ENCODE results near the gene DGKD.
A peak's percentile ranks its signal among the peaks of the same experiment; 100 is the strongest.

DGKD gene

DNA sequence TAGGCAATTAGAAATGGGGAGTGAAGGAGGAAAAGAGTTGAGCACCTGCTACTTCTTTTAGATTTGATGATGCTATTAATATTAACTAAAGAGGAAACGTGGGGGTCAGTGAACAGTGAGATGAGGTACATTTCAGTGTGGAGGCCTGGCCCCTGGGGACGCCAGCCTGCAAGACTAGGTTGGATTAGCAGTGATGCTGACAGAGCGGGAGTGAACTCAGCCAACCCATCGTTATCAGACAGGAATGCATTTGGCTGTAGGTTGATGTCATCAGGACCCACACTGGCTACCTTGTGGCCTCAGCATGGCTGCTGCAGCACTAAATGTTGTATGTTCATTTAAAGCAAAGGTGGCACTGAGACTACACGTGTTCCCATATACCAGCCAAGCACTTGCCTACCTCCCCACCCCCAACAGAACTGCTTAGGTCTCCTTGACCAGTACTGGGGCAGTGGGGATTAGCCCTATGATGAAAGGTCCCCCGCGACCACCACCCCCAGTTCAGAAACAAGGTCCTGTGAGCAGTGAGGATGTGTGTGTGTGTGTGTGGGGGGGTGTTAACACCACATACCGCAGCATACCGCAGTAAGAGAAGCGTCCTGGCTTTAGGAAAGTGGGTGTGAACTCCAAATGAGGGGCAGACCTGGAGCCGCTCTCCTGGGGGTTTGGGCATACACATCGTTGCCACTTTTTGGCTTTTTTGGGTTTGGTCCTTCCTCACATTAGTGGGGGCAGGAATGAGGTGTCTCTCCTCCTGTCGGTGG is 26.0 kb downstream of the DGKD start:
- Histone ChIP-seq H3K4me1 (ENCODE audit: control insufficient read depth in 1 of 2, insufficient read depth in 2 of 2, low read length in 2 of 2) (peaks cover 20 to 28% of the 10 kb centered on the region in 2 donors), H3K9ac (ENCODE audit: low read depth in 1 of 2, low read length in 2 of 2) (no peak overlapping the region), H3K27me3 (ENCODE audit: control insufficient read depth in 1 of 2, insufficient read depth in 2 of 2, low read length in 2 of 2) (no peaks in the 10 kb centered on the region), H3K9me3 (ENCODE audit: control insufficient read depth in 1 of 2, low read length in 2 of 2) (no peaks in the 10 kb centered on the region), H3K4me3 (ENCODE audit: low read depth in 1 of 2, low read length in 2 of 2) (no peak overlapping the region), H3K27ac (ENCODE audit: low read depth, low read length) (no peak overlapping the region), H3K36me3 (ENCODE audit: control insufficient read depth in 1 of 2, insufficient read depth in 2 of 2, low read length in 2 of 2) (peaks cover 0 to 14% of the 10 kb centered on the region in 2 donors)

DNA sequence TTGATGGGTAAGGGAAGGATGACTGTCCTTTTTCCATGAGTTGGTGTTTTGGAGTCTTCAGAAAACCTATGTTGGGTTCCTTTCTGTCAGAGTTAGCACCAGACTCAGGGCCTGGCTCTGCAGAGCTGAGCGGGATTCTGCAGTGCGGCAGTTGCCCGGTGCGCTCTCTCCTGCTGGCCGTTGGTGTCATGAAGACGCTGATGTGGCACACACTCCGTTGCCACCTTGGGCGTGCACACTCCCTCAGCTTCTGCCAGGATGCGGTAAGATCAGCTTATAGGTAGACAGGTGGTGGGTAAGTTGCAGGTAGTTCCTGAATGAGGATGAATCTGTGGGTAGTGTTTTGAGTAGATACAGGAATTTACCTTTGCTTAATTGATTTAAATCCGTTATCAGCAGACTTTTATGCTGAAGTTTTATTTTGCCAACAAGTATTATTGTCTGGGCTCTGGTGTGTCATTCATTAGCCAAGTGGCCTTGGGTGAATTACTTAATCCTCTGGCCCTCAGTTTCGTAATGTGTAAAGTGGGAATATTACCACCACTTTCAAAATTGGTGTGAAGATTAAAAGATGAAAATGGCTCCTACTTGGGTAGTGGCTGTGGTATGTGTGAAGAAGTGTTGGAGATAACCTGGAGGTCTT is 26.8 kb downstream of the DGKD start:
- Histone ChIP-seq H3K4me3 (ENCODE audit: low read depth in 1 of 2, low read length in 2 of 2) (no peak overlapping the region), H3K27me3 (ENCODE audit: control insufficient read depth in 1 of 2, insufficient read depth in 2 of 2, low read length in 2 of 2) (no peaks in the 10 kb centered on the region), H3K9ac (ENCODE audit: low read depth in 1 of 2, low read length in 2 of 2) (no peak overlapping the region), H3K27ac (ENCODE audit: low read depth, low read length) (no peak overlapping the region), H3K4me1 (ENCODE audit: control insufficient read depth in 1 of 2, insufficient read depth in 2 of 2, low read length in 2 of 2) (peaks cover 14 to 20% of the 10 kb centered on the region in 2 donors), H3K9me3 (ENCODE audit: control insufficient read depth in 1 of 2, low read length in 2 of 2) (no peaks in the 10 kb centered on the region), H3K36me3 (ENCODE audit: control insufficient read depth in 1 of 2, insufficient read depth in 2 of 2, low read length in 2 of 2) (peaks cover 0 to 14% of the 10 kb centered on the region in 2 donors)

DNA sequence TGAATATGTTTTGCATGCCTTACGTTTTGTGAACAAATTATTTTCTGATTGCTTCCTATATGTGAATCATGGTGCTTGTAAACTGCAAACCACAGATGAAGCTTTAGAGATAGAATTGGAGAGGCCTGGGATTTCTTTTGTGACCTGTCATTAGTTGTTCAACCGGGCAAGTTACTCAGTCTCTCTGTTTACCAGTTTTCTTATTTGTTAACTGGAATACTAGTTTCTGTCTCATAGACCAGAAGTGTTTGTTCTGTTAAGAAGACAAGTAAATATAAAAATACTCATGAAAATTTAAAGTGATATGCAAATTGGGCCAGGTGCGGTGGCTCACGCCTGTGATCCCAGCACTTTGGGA is 27.3 kb downstream of the DGKD start:
- no peak overlapping the region for H3K27ac ChIP-seq (ENCODE audit: low read depth, low read length)
- no peaks in the 10 kb centered on the region for H3K9me3 ChIP-seq (ENCODE audit: control insufficient read depth in 1 of 2, low read length in 2 of 2)
- H3K4me3 ChIP-seq (ENCODE audit: low read depth in 1 of 2, low read length in 2 of 2) = no peak overlapping the region
- peaks cover 17 to 21% of the 10 kb centered on the region in 2 donors for H3K4me1 ChIP-seq (ENCODE audit: control insufficient read depth in 1 of 2, insufficient read depth in 2 of 2, low read length in 2 of 2)
- no peak overlapping the region for H3K9ac ChIP-seq (ENCODE audit: low read depth in 1 of 2, low read length in 2 of 2)
- H3K27me3 ChIP-seq (ENCODE audit: control insufficient read depth in 1 of 2, insufficient read depth in 2 of 2, low read length in 2 of 2) = no peaks in the 10 kb centered on the region
- peaks cover 0 to 14% of the 10 kb centered on the region in 2 donors for H3K36me3 ChIP-seq (ENCODE audit: control insufficient read depth in 1 of 2, insufficient read depth in 2 of 2, low read length in 2 of 2)

DNA sequence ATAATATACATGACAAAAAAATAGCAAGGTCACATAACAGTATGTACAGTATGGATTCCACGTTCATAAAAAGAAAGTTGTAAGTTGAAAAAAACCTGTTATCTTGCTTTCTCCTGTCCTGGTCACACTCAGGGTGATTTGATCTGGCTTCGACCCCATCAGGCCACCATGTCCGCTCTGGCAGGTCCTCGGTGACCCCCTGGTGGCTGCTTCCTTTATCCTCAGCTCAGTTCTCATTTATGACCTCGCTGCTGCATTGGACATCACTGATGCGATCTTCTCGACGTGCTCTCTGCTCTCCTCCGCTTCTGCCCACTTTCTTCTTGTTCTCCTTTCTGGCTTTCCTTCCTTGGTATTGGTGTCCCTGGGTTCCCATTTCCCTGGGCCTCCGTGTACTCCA is 29.7 kb downstream of the DGKD start:
- peaks cover 21 to 36% of the 10 kb centered on the region in 2 donors for H3K4me1 ChIP-seq (ENCODE audit: control insufficient read depth in 1 of 2, insufficient read depth in 2 of 2, low read length in 2 of 2)
- peaks cover 0 to 12% of the 10 kb centered on the region in 2 donors for H3K36me3 ChIP-seq (ENCODE audit: control insufficient read depth in 1 of 2, insufficient read depth in 2 of 2, low read length in 2 of 2)
- no peaks in the 10 kb centered on the region for H3K27me3 ChIP-seq (ENCODE audit: control insufficient read depth in 1 of 2, insufficient read depth in 2 of 2, low read length in 2 of 2)
- no peak overlapping the region for H3K4me3 ChIP-seq (ENCODE audit: low read depth in 1 of 2, low read length in 2 of 2)
- no peak overlapping the region for H3K27ac ChIP-seq (ENCODE audit: low read depth, low read length)
- H3K9ac ChIP-seq (ENCODE audit: low read depth in 1 of 2, low read length in 2 of 2) = no peak overlapping the region
- no peaks in the 10 kb centered on the region for H3K9me3 ChIP-seq (ENCODE audit: control insufficient read depth in 1 of 2, low read length in 2 of 2)

DNA sequence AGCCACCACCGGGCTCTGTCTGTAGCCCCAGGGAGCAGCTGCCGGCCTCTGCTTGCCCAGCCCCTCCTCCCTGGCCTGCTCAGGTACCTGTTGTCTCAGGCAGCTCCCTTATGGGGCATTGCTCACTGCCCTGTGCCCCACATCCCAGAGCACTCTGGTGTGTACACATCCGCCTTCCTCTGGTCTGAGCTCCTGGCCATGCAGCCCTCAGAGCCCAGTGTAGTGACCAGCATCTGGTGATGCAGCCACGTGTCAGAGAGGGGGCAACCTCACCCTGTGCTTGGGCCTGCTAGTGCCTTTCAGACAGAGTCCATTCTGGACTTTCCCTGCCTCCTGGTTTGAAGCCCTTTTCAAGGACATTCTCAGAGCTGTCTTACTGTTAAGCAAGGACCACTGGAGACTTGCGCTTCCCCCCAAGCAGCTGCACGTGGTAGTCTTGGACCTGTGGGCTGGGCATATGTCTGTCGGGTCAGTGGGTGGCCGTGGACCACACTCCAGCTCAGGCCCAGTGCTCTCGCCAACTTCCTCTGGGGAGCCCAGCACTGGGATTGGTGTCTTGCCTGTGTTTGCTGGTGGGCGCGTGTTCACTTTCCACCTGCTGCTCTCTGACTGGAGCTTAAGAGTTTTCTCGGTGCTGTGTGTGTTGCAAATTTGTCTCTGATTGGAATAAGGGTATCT is 30.7 kb downstream of the DGKD start:
- Histone ChIP-seq H3K9ac (ENCODE audit: low read depth in 1 of 2, low read length in 2 of 2) (no peak overlapping the region), H3K4me1 (ENCODE audit: control insufficient read depth in 1 of 2, insufficient read depth in 2 of 2, low read length in 2 of 2) (peaks cover 21 to 36% of the 10 kb centered on the region in 2 donors), H3K27ac (ENCODE audit: low read depth, low read length) (no peak overlapping the region), H3K36me3 (ENCODE audit: control insufficient read depth in 1 of 2, insufficient read depth in 2 of 2, low read length in 2 of 2) (peaks cover 0 to 18% of the 10 kb centered on the region in 2 donors), H3K4me3 (ENCODE audit: low read depth in 1 of 2, low read length in 2 of 2) (no peak overlapping the region), H3K27me3 (ENCODE audit: control insufficient read depth in 1 of 2, insufficient read depth in 2 of 2, low read length in 2 of 2) (no peaks in the 10 kb centered on the region), H3K9me3 (ENCODE audit: control insufficient read depth in 1 of 2, low read length in 2 of 2) (no peaks in the 10 kb centered on the region)

DNA sequence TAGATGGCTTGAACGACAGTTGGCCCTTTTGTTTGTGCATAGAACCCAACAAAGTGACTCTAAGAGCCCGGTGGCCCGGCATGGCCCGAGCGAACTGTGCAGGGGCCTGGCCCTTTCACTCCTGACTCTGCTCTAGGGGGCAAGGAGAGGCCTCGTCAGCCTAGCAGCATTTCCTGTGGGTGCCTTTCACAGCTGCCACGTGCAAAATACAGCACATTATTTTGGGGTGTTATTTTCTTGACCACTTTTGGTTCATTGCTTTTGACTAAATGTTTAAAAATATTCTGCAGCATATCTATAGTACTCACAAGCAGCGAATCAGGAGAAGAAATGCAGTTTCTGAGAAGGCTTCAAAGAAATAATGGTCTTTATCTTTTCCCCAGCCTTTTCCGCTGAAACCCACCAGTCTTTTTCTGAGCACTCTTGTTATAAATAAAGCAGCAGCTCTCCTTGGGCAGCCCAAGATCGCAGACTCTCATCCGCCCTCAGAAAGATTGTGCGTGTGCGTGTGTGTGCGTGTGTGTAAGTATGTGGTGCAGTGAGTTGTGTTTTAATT is 31.3 kb downstream of the DGKD start:
- peaks cover 3 to 20% of the 10 kb centered on the region in 2 donors for H3K36me3 ChIP-seq (ENCODE audit: control insufficient read depth in 1 of 2, insufficient read depth in 2 of 2, low read length in 2 of 2)
- H3K9me3 ChIP-seq (ENCODE audit: control insufficient read depth in 1 of 2, low read length in 2 of 2) = no peaks in the 10 kb centered on the region
- H3K4me1 ChIP-seq (ENCODE audit: control insufficient read depth in 1 of 2, insufficient read depth in 2 of 2, low read length in 2 of 2) = peaks cover 20 to 36% of the 10 kb centered on the region in 2 donors
- no peak overlapping the region for H3K4me3 ChIP-seq (ENCODE audit: low read depth in 1 of 2, low read length in 2 of 2)
- H3K27ac ChIP-seq (ENCODE audit: low read depth, low read length) = no peak overlapping the region
- no peaks in the 10 kb centered on the region for H3K27me3 ChIP-seq (ENCODE audit: control insufficient read depth in 1 of 2, insufficient read depth in 2 of 2, low read length in 2 of 2)
- no peak overlapping the region for H3K9ac ChIP-seq (ENCODE audit: low read depth in 1 of 2, low read length in 2 of 2)

DNA sequence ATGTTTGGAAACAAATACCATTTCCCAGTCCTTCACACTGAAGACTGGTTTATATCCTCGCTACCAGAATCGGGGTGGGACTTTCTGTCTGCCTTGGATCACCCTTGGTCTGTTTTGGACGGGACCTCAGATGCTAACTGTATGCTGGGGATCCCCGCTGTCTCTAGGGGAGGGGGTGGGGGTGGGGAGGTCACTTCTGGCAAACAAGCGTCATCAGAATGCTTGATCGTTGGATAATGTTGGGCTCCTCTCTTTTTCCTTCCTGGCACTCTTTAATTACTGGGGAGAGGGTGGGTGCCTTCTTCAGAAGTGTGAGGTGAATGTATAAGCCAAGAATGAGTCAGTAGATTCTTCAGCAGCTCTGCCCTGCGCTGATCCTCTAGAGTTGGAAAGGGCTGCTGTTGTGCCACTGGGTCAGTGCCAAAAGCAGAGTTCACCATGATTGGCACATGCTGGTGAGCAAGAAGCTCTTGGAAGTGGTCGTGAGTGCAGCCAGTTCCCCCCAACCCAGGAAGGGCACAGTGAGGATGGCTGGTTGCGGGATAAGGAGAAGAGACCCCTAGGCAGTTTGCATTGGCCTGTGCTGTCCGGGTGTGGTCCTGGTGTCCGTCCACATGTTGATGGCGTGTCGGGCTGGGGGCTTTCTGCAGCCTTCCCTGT is 32.2 kb downstream of the DGKD start:
- no peak overlapping the region for H3K27ac ChIP-seq (ENCODE audit: low read depth, low read length)
- no peaks in the 10 kb centered on the region for H3K27me3 ChIP-seq (ENCODE audit: control insufficient read depth in 1 of 2, insufficient read depth in 2 of 2, low read length in 2 of 2)
- H3K36me3 ChIP-seq (ENCODE audit: control insufficient read depth in 1 of 2, insufficient read depth in 2 of 2, low read length in 2 of 2) = peaks cover 3 to 26% of the 10 kb centered on the region in 2 donors
- H3K9ac ChIP-seq (ENCODE audit: low read depth in 1 of 2, low read length in 2 of 2) = peak overlapping the region in 1 of 2 donors; percentile 32
- no peak overlapping the region for H3K4me3 ChIP-seq (ENCODE audit: low read depth in 1 of 2, low read length in 2 of 2)
- peaks cover 11 to 28% of the 10 kb centered on the region in 2 donors for H3K4me1 ChIP-seq (ENCODE audit: control insufficient read depth in 1 of 2, insufficient read depth in 2 of 2, low read length in 2 of 2)
- H3K9me3 ChIP-seq (ENCODE audit: control insufficient read depth in 1 of 2, low read length in 2 of 2) = no peaks in the 10 kb centered on the region

DNA sequence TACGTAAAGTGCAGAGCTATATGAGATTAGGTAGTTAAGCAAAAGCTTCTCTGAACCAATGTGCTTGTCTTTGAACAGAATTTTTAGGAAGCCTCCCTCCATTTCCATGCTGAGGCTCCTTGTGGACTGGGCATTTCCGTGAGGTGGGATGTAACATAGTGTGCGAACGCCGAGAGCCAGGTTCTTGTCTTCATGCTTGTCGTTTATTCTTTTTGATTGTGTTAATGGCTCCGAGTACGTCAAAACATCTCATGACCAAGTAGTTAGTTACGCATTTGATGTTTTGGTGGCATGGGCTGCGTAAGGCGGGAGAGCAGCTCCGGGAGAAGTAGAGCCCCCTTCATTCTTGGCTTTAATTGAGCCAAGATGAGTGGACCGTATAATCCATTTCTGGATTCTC is 32.9 kb downstream of the DGKD start:
- Histone ChIP-seq H3K4me1 (ENCODE audit: control insufficient read depth in 1 of 2, insufficient read depth in 2 of 2, low read length in 2 of 2) (peaks cover 11 to 28% of the 10 kb centered on the region in 2 donors), H3K36me3 (ENCODE audit: control insufficient read depth in 1 of 2, insufficient read depth in 2 of 2, low read length in 2 of 2) (peaks cover 3 to 29% of the 10 kb centered on the region in 2 donors), H3K27me3 (ENCODE audit: control insufficient read depth in 1 of 2, insufficient read depth in 2 of 2, low read length in 2 of 2) (no peaks in the 10 kb centered on the region), H3K27ac (ENCODE audit: low read depth, low read length) (peak overlapping the region; percentile 8), H3K9ac (ENCODE audit: low read depth in 1 of 2, low read length in 2 of 2) (no peak overlapping the region), H3K9me3 (ENCODE audit: control insufficient read depth in 1 of 2, low read length in 2 of 2) (no peaks in the 10 kb centered on the region), H3K4me3 (ENCODE audit: low read depth in 1 of 2, low read length in 2 of 2) (no peak overlapping the region)

DNA sequence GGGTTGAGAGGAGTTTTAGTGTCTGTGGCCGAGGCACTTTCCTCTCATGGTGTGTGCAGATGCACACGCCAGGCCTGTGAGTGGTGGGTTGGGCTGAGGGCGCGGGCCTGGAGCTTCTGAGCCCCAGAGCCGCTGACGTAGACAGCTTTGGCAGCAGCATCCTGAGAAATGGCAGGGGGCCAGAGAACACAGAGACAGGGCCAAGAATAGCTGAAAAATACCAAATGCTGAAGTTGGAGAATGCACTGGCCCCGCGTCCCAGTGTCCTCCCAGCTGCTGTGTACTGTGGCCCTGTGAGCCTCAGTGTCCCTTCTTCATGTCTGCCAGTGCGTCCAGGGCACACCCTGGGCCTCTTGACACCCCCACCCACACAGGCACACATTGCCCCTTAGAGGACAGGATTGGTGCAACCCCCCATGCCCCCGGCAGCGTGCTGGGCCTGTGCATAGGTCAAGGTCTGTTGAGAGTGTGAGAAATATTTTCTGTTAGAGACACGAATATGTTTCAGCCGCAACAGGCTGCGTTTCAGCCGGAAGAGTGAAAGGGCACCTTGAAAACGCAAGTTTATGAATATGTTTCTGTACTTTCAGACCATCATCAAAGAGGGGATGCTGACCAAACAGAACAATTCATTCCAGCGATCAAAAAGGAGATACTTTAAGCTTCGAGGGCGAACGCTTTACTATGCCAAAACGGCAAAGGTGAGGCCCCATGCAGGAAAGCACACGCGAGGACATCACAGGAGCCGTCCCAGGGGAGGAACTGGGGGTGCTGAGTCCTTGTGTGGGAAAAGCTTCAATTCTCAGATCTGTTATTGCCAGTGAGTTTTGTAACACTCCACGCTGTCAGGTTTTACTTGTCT is 33.6 kb downstream of the DGKD start:
- Histone ChIP-seq H3K9ac (ENCODE audit: low read depth in 1 of 2, low read length in 2 of 2) (no peak overlapping the region), H3K9me3 (ENCODE audit: control insufficient read depth in 1 of 2, low read length in 2 of 2) (no peaks in the 10 kb centered on the region), H3K36me3 (ENCODE audit: control insufficient read depth in 1 of 2, insufficient read depth in 2 of 2, low read length in 2 of 2) (peaks cover 3 to 31% of the 10 kb centered on the region in 2 donors), H3K27ac (ENCODE audit: low read depth, low read length) (peak overlapping the region; percentile 46), H3K4me1 (ENCODE audit: control insufficient read depth in 1 of 2, insufficient read depth in 2 of 2, low read length in 2 of 2) (peaks cover 11 to 28% of the 10 kb centered on the region in 2 donors), H3K4me3 (ENCODE audit: low read depth in 1 of 2, low read length in 2 of 2) (no peak overlapping the region), H3K27me3 (ENCODE audit: control insufficient read depth in 1 of 2, insufficient read depth in 2 of 2, low read length in 2 of 2) (no peaks in the 10 kb centered on the region)
